ENCODE results near the gene MUS81.
A peak's percentile ranks its signal among the peaks of the same experiment; 100 is the strongest.
"Not testable (repeated sequence)": the region's sequence is repeated elsewhere in the genome, so short reads cannot be mapped to it uniquely, and the experiment has no call there.

The MUS81 gene

DNA sequence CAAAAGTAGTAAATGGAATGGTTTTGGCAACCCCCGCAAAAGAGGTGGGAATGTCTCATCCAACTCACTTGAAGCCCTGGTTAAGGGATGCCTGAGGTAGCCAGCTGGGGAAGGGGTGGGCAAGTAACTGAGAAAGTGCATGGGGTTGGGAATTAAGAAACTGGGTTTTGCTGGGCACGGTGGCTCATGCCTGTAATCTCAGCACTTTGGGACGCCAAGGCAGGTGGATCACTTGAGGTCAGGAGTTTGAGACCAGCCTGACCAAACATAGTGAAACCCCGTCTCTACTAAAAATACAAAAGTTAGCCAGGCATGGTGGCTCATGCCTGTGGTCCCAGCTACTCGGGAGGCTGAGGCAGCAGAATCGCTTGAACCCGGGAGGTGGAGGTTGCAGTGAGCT, 11.5 kb upstream of the MUS81 start:
- not testable (repeated sequence) for DNase-seq

GRCh38 chr11:65849366-65849765, 10.9 kb upstream of the MUS81 start:
- no peak for DNase-seq

GRCh38 chr11:65849771-65850216, 10.4 kb upstream of the MUS81 start:
- DNase-seq: no peak

DNA sequence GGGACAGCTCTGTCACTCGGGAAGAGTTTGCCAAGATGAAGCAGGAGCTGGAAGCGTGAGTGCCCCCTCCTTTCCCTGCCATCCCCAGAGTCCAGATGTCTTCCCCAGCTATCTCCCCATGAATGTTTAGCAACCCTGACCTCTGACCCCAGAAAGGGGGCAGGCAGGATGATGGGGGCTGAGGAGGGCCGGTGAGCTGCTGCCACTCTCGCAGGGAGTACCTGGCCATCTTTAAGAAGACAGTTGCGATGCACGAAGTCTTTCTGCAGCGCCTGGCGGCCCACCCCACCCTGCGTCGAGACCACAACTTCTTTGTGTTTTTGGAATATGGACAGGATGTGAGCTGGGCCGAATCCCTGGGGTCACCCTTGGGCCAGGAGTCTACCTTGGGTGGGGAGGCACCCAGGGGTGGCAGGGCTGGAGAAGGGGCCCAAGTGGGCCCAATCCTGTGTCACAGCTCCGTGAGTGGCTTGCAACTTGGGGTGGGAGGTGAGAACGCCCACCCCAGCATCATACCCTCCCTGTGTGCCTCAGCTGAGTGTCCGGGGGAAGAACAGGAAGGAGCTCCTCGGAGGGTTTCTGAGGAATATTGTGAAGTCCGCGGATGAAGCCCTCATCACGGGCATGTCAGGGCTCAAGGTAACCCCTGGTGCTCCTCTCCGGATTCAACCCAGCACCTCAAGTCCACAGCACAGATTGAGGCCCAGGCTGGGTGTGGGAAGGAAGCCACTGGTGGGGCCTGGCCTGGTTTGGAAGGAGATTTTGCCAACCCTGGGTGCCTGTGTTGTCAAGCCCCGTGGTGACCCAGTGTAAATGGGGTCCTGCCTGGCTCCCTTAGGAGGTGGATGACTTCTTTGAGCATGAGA, 9.8 kb upstream of the MUS81 start:
- no peak for DNase-seq

DNA sequence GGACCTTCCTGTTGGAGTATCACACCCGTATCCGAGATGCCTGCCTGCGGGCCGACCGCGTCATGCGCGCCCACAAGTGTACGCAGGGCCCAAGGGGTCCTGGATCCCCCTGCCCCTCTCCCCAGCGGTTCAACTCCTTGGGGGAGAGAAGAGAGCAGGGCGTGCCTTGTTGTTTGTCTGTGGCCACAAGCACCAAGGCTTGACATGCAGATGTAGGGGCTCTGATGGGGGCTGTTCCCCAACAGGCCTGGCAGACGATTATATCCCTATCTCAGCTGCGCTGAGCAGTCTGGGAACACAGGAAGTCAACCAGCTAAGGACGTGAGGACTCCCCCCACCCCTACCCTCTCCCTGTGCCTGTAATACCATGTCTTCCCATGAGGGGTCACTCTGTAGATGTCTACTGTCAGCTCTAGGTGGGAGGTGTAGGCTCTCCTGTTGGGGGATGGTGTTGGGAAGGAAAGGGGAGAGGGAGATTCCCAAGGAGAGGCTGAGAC, 9.1 kb upstream of the MUS81 start:
- DNase-seq: no peak

- DNase-seq: no peak
Measured at GRCh38 chr11:65851811-65852507, 8.3 kb upstream of the MUS81 start.

- DNase-seq: no peak
Measured at GRCh38 chr11:65852508-65853245, 7.6 kb upstream of the MUS81 start.

GRCh38 chr11:65853246-65853979, 6.8 kb upstream of the MUS81 start:
- no peak for DNase-seq

DNA sequence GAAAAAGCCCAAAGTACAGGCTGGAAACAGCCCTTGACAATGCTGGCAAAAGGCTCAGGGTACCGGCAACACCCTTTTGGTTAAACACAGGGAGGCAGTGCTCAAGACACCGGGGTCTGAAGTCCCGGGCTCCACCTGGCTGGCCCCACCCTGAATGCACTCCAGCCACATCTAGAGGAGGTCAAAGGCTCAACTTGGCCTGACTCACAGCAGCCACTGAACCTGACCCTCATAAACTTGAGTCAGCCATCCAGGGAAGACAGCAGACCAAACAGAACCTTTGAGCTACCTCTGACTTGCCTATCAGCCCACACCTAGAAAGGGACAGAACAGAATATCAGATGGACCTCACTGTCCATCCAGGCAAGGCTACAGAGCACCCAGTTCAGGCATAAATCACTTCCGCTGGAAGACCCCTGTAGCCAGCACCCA, 6.1 kb upstream of the MUS81 start:
- no peak for DNase-seq

GRCh38 chr11:65854852-65855837, 5.1 kb upstream of the MUS81 start:
- no peak for DNase-seq

GRCh38 chr11:65855927-65856363, 4.3 kb upstream of the MUS81 start:
- DNase-seq: no peak

- DNase-seq: peak; percentile 86
Measured at GRCh38 chr11:65856689-65857499, 3.3 kb upstream of the MUS81 start.

- DNase-seq: peak; percentile 60
Measured at GRCh38 chr11:65857500-65857852, 2.8 kb upstream of the MUS81 start.

GRCh38 chr11:65857853-65858680, 2.2 kb upstream of the MUS81 start, which contains the start of gene CFL1:
Gene CFL1 (minus strand): TSS chr11:65858180. CDS start chr11:65858099, 81 bp downstream.
- DNase-seq: peak; percentile 98

DNA sequence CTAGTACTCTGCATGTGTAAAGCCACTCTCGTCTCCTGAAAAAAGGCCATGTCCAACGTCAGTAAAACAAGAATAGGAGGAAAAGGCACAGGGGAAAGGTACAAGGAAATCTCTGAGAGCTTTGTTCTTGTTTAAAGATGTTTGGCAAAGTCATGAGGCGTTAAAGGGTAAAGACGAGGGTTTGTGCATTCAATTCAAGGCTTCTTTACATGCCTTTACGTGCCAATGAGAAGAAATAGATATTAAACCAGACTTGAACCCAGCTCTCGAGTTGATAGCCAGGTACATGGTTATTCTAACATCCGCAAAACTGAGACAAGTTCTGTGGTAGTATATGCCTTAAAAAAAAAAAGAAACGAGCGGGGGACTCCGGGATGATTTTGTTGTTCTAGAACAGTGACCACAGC, 1.5 kb upstream of the MUS81 start:
- DNase-seq: no peak

DNA sequence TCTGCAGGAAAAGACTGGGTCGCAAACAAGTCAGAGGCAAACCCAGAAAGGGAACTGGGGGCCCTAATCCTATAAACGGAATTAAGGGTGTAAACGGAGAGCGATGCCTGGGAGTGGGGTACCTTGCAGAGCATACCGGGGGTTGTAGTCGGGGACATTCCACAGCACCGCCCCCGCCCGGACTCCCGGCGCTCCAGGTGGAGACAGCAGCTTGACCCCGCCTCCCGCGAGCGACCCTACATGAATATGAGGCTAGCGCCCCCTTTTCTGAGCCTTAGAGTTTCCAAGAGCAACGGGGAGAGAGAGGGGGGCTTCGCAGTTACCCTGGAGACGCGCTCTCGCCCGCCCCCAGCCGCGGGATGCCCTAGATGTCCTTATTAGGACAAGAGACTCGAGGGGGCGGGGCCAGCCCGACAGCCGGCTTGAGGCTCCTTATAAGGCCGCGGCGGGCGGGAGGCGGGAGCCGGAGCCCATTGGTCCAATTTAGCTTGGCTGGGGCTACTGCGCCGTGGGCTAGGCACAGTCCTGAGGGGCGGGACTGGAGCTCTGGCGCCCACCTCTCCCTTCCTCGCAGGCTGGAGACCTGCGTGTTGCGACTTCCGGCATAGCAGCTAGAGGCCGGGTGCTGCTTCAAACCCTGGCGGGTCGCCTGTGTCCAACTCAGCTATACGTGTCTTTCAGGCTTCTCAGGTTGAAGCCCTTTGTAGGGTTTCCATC, 980 bp upstream of the MUS81 start:
- peak; percentile 97 for DNase-seq

- DNase-seq: no peak
Measured at GRCh38 chr11:65859812-65860277, 388 bp upstream of the MUS81 start.

DNA sequence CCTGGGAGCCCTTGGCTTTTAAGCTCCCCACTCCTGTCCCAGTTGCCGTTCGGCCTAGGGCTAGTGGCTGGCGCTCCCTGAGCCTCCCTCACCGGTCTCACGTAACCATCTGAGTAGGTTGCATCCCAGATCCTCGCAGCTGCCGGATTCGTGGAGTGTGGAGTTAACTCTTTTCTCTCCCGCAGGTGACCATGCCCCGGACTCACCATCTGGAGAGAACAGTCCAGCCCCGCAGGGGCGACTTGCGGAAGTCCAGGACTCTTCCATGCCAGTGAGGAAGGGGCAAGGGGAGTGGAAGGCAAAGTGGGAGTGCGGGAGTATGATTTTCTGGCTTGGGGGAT, 902 bp downstream of the MUS81 start:
- no peak for DNase-seq
